Naive thymus-derived CD4-positive, alpha-beta T cell (primary cell): ENCODE data around the gene JPT2. TPM values are rescaled to one million over a fixed set of nuclear protein-coding genes. Genes with fewer than 3 reads are reported as not detected.

ENCODE experiments used
- ATAC-seq: fragments of 150-1000 bp; cut with Tn5 transposase; 2 replicates; pipeline ENCODE4 v1.10.0; 2021; ENCODE audit warnings: mild to moderate bottlenecking, moderate library complexity
- CTCF ChIA-PET: fragments of 350-600 bp; sonication (Branson Sonifier 250); formaldehyde crosslinking; loops from one replicate; lab custom pipeline; 2021; ENCODE audit warnings: antibody characterized with exemption; lab: Charles Lee
- POLR2A ChIA-PET: fragments of 350-600 bp; sonication (Branson Sonifier 250); formaldehyde crosslinking; loops from one replicate; lab custom pipeline; 2021; ENCODE audit warnings: antibody characterized with exemption, inconsistent platforms; lab: Charles Lee
- DNase-seq, 9 donors: peaks; one replicate each; pipeline versions ENCODE4 v3.0.0 to v3.0.0-alpha.2; 2020 to 2022; ENCODE audit warnings: mixed read lengths in 1 of 9
- H3K27ac ChIP-seq: one replicate; pipeline ENCODE4 v1.7.0; 2013; ENCODE audit warnings: mild to moderate bottlenecking, low read depth, low read length, moderate library complexity
- H3K27me3 ChIP-seq, 2 donors: one replicate each; pipeline ENCODE4 v1.7.0; 2013; ENCODE audit warnings: low read length in 2 of 2, mild to moderate bottlenecking in 2 of 2, moderate library complexity in 2 of 2; ENCODE audit not compliant: control insufficient read depth in 2 of 2, insufficient read depth in 2 of 2
- H3K36me3 ChIP-seq, 3 experiments: 1 replicate in 2 of 3; 2 replicates in 1 of 3; pipeline ENCODE4 v1.7.0; 2013; ENCODE audit warnings: low read length in 3 of 3, mild to moderate bottlenecking in 3 of 3, moderate library complexity in 1 of 3; ENCODE audit not compliant: insufficient read depth in 3 of 3, control insufficient read depth in 2 of 3
- H3K4me1 ChIP-seq, 2 donors: one replicate each; pipeline ENCODE4 v1.7.0; 2013; ENCODE audit warnings: low read length in 2 of 2, mild to moderate bottlenecking in 2 of 2, moderate library complexity in 1 of 2; ENCODE audit not compliant: control insufficient read depth in 2 of 2, insufficient read depth in 2 of 2
- H3K4me3 ChIP-seq: 2 replicates; pipeline ENCODE4 v1.7.0; 2013; ENCODE audit warnings: mild to moderate bottlenecking, low read length
- H3K9me3 ChIP-seq, 3 experiments: 1 replicate in 2 of 3; 2 replicates in 1 of 3; pipeline ENCODE4 v1.7.0; 2013; ENCODE audit warnings: low read length in 3 of 3; ENCODE audit not compliant: control insufficient read depth in 2 of 3
- H3K27ac Mint-ChIP-seq, 9 donors: one replicate each; pipeline ENCODE4 v1.8.0; 2020 to 2022; ENCODE audit warnings: mixed read lengths in 9 of 9, mild to moderate bottlenecking in 8 of 9, moderate library complexity in 5 of 9, inconsistent platforms in 2 of 9
- H3K27me3 Mint-ChIP-seq, 5 donors: one replicate each; pipeline ENCODE4 v1.8.0; 2021 to 2022; ENCODE audit warnings: mixed read lengths in 5 of 5, mild to moderate bottlenecking in 1 of 5
- H3K36me3 Mint-ChIP-seq, 5 donors: one replicate each; pipeline ENCODE4 v1.8.0; 2020 to 2022; ENCODE audit warnings: mixed read lengths in 5 of 5, mild to moderate bottlenecking in 3 of 5, inconsistent platforms in 1 of 5
- H3K4me1 Mint-ChIP-seq, 7 donors: one replicate each; pipeline ENCODE4 v1.8.0; 2020 to 2022; ENCODE audit warnings: mixed read lengths in 7 of 7, mild to moderate bottlenecking in 3 of 7, inconsistent platforms in 1 of 7
- H3K4me3 Mint-ChIP-seq, 10 donors: one replicate each; pipeline ENCODE4 v1.8.0; 2020 to 2022; ENCODE audit warnings: mild to moderate bottlenecking in 10 of 10, mixed read lengths in 10 of 10, moderate library complexity in 6 of 10, inconsistent platforms in 2 of 10
- H3K9me3 Mint-ChIP-seq, 11 donors: one replicate each; pipeline ENCODE4 v1.8.0; 2020 to 2022; ENCODE audit warnings: mixed read lengths in 11 of 11, mild to moderate bottlenecking in 4 of 11, inconsistent platforms in 1 of 11, moderate library complexity in 1 of 11
- intact Hi-C, 2 donors: fragments of 100-400 bp; cut with micrococcal nuclease; formaldehyde crosslinking; loops; one replicate each; pipeline ENCODE4 v1.15.1; 2023
- polyA plus RNA-seq, 2 donors: library from polyadenylated mRNA; unstranded; fragments of 300-500 nt; fragmentation: Illumina TruSeq; gene quantifications; one replicate each; pipeline ENCODE4 v1.2.3, GENCODE V29; 2021
- total RNA-seq, 6 experiments: library from RNA in 5 of 6; stranded (reverse) in 5 of 6; gene quantifications; 1 replicate in 5 of 6; 2 replicates in 1 of 6; pipeline ENCODE4 v1.2.3 and lab custom pipeline; 2021 to 2026

Gene JPT2
- total and polyA plus RNA-seq, 7 experiments from 2014 or later = 12.6 to 67.2 (median 17.5) TPM

DNA sequence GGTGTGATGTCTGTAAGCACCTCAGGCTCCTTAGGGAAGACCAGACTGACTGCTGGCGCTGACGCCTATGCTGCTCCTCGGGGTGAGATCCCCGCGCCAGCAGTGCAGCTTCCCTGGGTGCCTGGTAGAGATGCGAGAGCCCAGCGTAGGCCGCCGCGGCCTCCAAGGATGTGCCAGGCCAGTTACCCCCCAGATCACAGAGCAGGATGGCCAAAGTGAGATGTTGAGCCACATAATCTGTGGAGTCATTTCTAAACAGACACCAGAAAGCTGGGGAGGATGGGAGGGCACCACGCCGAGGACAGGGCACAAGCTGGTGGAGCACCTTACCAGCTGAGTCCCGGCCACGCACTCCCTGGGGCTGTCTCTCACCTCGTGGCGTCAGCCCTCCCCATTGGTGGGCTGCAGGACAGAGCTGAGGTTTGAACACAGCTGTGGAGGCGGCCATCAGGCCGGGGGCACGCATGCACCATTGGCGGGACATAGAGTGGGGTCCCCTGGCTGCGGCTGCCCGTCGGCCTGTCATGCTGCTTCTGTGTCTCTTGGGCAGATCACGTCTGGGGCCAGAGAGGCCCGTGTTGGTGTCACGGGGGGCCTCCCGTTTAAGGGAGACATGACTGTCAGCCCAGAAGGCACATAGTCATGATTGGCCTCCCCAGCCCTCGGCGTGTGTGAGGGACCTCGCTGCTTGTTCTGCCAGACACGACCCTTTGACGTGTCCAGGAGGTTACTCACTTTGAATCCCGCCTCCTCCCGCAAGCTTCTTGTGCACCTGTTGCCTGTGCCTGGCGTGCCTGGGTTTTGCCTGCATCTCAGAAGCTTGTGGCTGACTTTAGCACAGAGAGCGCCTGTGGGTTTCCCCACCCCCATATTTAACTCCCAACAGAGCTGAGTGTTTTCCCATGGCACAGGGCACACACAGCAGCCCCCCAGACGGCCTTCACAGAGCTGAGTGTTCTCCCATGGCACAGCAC is 49.9 kb downstream of the JPT2 start:
- no peak overlapping the region for H3K27ac ChIP-seq
- intact Hi-C loops = no loop called here
- no peaks in the 10 kb centered on the region for H3K9me3 Mint-ChIP-seq
- H3K4me3 Mint-ChIP-seq = no peak overlapping the region
- H3K27ac Mint-ChIP-seq = peak overlapping the region in 2 of 9 donors; percentile 19 to 78
- DNase-seq (no peak), ATAC-seq (no peak)
- CTCF ChIA-PET = no interaction called here
- peaks cover 9 to 10% of the 10 kb centered on the region in 2 donors for H3K4me1 ChIP-seq
- H3K27me3 Mint-ChIP-seq = no peaks in the 10 kb centered on the region
- H3K4me1 Mint-ChIP-seq = peaks cover 9 to 19% (median 17%) of the 10 kb centered on the region in 7 donors
- peaks cover 0 to 73% (median 11%) of the 10 kb centered on the region in 3 experiments for H3K36me3 ChIP-seq
- no peaks in the 10 kb centered on the region for H3K27me3 ChIP-seq
- POLR2A ChIA-PET = interaction anchor here (0.7 kb wide), 1 partner anchor 116 kb away, joined by 3 read pairs; the partner anchor contains the start of genes CRAMP1 and IFT140
- no peak overlapping the region for H3K4me3 ChIP-seq
- H3K9me3 ChIP-seq = no peaks in the 10 kb centered on the region
- peaks cover 6 to 18% (median 9%) of the 10 kb centered on the region in 5 donors for H3K36me3 Mint-ChIP-seq

DNA sequence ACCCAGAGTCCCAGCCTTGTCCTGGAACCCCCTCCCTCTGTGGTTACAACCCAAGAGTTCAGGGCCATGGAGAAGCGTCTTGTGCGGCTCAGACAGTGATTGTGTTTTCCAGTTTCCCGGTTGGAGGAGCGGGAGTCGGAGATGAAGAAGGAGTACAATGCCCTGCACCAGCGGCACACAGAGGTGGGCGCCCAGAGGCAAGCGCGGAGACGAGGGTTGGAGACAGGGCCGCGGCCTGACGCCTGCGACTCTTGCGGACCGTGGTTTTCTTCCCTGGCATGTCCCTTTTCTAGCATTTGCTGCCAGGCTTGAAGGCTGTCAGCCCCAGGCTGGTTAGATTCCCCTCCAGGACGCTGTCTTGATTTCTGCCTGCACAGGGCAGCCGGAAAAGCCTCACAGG is 50.9 kb downstream of the JPT2 start:
- Histone ChIP-seq H3K27me3 (no peaks in the 10 kb centered on the region), H3K27ac (no peak overlapping the region), H3K9me3 (no peaks in the 10 kb centered on the region), H3K36me3 (peaks cover 0 to 84% (median 11%) of the 10 kb centered on the region in 3 experiments), H3K4me3 (no peak overlapping the region), H3K4me1 (no peaks in the 10 kb centered on the region)
- no peak overlapping the region for H3K4me3 Mint-ChIP-seq
- intact Hi-C loops = no loop called here
- DNase-seq (no peak), ATAC-seq (no peak)
- H3K4me1 Mint-ChIP-seq = peaks cover 2 to 9% (median 8%) of the 10 kb centered on the region in 7 donors
- H3K36me3 Mint-ChIP-seq = peaks cover 6 to 18% (median 9%) of the 10 kb centered on the region in 5 donors
- H3K27me3 Mint-ChIP-seq = no peaks in the 10 kb centered on the region
- no peaks in the 10 kb centered on the region for H3K9me3 Mint-ChIP-seq
- CTCF ChIA-PET = no interaction called here
- POLR2A ChIA-PET = no interaction called here
- peak overlapping the region in 2 of 9 donors; percentile 22 to 67 for H3K27ac Mint-ChIP-seq

DNA sequence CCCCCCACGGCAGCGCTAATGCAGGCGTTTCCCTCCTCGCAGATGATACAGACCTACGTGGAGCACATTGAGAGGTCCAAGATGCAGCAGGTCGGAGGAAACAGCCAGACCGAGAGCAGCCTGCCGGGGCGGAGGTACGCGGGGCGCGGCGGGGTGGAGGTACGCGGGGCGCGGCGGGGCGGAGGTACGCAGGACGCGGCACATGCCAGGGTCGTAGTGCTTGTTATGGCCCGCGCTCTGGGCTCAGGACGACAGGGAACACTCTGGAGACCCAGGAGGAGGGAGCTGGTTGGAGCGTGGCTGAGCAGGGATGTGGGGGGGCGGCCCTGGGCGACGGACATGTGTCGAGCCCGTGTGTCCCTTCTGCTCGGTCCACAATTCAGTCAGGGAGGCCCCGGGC is 51.4 kb downstream of the JPT2 start:
- H3K4me3 Mint-ChIP-seq = no peak overlapping the region
- Histone ChIP-seq H3K4me1 (no peaks in the 10 kb centered on the region), H3K9me3 (no peaks in the 10 kb centered on the region), H3K27me3 (no peaks in the 10 kb centered on the region), H3K4me3 (no peak overlapping the region), H3K27ac (no peak overlapping the region), H3K36me3 (peaks cover 0 to 85% (median 11%) of the 10 kb centered on the region in 3 experiments)
- peak overlapping the region in 1 of 9 donors; percentile 22 for H3K27ac Mint-ChIP-seq
- peaks cover 2 to 9% (median 8%) of the 10 kb centered on the region in 7 donors for H3K4me1 Mint-ChIP-seq
- DNase-seq = no peak
- intact Hi-C loops = no loop called here
- POLR2A ChIA-PET = interaction anchor here (0.9 kb wide), 1 partner anchor 24 kb away, joined by 4 read pairs; the partner anchor contains the start of gene MAPK8IP3
- peaks cover 6 to 19% (median 9%) of the 10 kb centered on the region in 5 donors for H3K36me3 Mint-ChIP-seq
- CTCF ChIA-PET = no interaction called here
- H3K9me3 Mint-ChIP-seq = no peaks in the 10 kb centered on the region
- no peaks in the 10 kb centered on the region for H3K27me3 Mint-ChIP-seq
- no peak for ATAC-seq

DNA sequence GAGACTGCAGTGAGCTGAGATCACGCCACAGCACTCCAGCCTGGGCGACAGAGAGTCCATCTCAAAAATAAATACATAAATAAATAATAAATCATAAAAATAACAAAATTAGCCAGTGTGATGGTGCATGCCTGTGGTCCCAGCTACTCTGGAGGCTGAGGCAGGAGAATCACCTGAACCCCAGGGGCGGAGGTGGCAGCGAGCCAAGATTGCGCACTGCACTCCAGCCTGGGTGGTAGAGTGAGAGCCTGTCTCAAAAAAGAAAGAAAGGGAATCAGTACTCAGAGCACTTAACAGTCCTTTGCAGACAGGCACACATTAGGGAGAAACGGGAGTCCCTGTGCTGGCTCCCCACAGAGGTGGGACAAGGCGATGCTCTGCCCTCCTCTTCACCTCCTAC is 53.0 kb downstream of the JPT2 start:
- POLR2A ChIA-PET = no interaction called here

DNA sequence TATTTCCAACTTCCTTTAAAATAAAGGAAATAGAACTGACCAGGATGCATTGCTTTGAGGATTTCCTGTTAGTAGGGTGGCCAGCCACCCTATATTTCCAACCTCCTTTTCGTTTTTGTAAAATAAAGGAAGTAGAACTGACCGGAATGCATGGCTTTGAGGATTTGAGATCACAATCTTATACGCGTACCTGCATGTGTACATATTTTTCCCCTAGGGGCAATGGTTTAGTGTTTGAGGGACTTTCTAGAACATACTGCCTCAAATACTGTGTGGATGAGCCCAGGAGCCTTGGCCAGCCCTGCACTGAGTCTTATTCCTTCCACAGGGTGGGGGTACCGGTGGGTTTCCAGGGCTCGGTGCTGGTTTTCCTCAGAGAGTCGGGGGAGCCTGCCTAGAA is 53.5 kb downstream of the JPT2 start:
- H3K36me3 ChIP-seq = peaks cover 0 to 79% (median 4%) of the 10 kb centered on the region in 3 experiments
- no peak overlapping the region for H3K27ac ChIP-seq
- CTCF ChIA-PET = no interaction called here
- Mint-ChIP-seq H3K4me3 (no peak overlapping the region), H3K27ac (peak overlapping the region in 1 of 9 donors; percentile 1), H3K27me3 (no peaks in the 10 kb centered on the region), H3K9me3 (no peaks in the 10 kb centered on the region), H3K4me1 (peaks cover 2 to 9% (median 8%) of the 10 kb centered on the region in 7 donors), H3K36me3 (peaks cover 6 to 23% (median 9%) of the 10 kb centered on the region in 5 donors)
- H3K4me1 ChIP-seq = no peaks in the 10 kb centered on the region
- DNase-seq (no peak), ATAC-seq (no peak)
- POLR2A ChIA-PET = no interaction called here
- intact Hi-C loops = no loop called here
- H3K9me3 ChIP-seq = no peaks in the 10 kb centered on the region
- no peaks in the 10 kb centered on the region for H3K27me3 ChIP-seq
- no peak overlapping the region for H3K4me3 ChIP-seq

More for the DNA sequence above, 53.0 kb downstream of the JPT2 start:
- Histone ChIP-seq H3K27ac (no peak overlapping the region), H3K4me3 (no peak overlapping the region), H3K36me3 (peaks cover 0 to 84% (median 10%) of the 10 kb centered on the region in 3 experiments), H3K9me3 (no peaks in the 10 kb centered on the region), H3K27me3 (no peaks in the 10 kb centered on the region), H3K4me1 (no peaks in the 10 kb centered on the region)
- no peak for ATAC-seq
- DNase-seq = no peak
- Mint-ChIP-seq H3K36me3 (peaks cover 6 to 23% (median 9%) of the 10 kb centered on the region in 5 donors), H3K27ac (no peak overlapping the region), H3K27me3 (no peaks in the 10 kb centered on the region), H3K9me3 (no peaks in the 10 kb centered on the region), H3K4me1 (peaks cover 2 to 9% (median 8%) of the 10 kb centered on the region in 7 donors), H3K4me3 (no peak overlapping the region)
- intact Hi-C loops = no loop called here
- CTCF ChIA-PET = no interaction called here

DNA sequence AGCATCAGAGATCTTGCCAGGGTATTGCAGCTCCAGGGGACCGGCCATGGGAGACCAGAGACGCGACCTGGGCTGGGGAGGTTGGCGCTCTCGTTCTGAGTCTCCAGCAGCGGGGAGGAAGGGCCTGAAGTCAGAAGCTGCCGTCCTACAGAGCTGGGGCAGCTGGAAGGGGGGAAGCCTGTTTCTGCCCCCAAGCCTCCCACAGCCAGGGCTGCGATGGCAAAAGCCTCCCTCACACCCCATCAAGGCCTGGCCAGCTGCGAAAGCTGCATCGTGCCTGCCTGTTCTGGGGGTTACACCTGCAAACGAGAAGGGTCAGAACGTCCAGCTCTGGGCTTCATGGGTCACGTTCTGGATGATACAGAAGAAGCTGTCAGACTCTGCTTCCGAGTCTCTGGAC is 54.0 kb downstream of the JPT2 start:
- intact Hi-C loops = no loop called here
- DNase-seq (no peak), ATAC-seq (no peak)

More for the DNA sequence above, 54.0 kb downstream of the JPT2 start:
- Mint-ChIP-seq H3K9me3 (no peaks in the 10 kb centered on the region), H3K4me1 (peaks cover 0 to 5% (median 4%) of the 10 kb centered on the region in 7 donors), H3K27ac (peak overlapping the region in 1 of 9 donors; percentile 22), H3K4me3 (no peak overlapping the region), H3K36me3 (peaks cover 2 to 19% (median 6%) of the 10 kb centered on the region in 5 donors), H3K27me3 (no peaks in the 10 kb centered on the region)
- H3K27ac ChIP-seq = no peak overlapping the region
- no peak overlapping the region for H3K4me3 ChIP-seq
- H3K9me3 ChIP-seq = no peaks in the 10 kb centered on the region
- no peaks in the 10 kb centered on the region for H3K4me1 ChIP-seq
- POLR2A ChIA-PET = no interaction called here
- H3K27me3 ChIP-seq = no peaks in the 10 kb centered on the region
- H3K36me3 ChIP-seq = peaks cover 0 to 74% (median 3%) of the 10 kb centered on the region in 3 experiments
- CTCF ChIA-PET = interaction anchor here (0.8 kb wide), 1 partner anchor 26 kb away, joined by 3 read pairs; the partner anchor contains the start of gene MAPK8IP3
